HepG2 (cell line): ENCODE results near the gene MED9.

Source experiments
- CTCF ChIP-seq: sonication (generic); formaldehyde crosslinking; IDR thresholded peaks from 2 replicates; pipeline ENCODE4 v1.5.0; 2020; ENCODE audit warnings: mild to moderate bottlenecking, missing genetic modification reagents, moderate library complexity
- GABPA ChIP-seq, 2 experiments: IDR thresholded peaks; 2 replicates each; pipeline ENCODE4 v1.6.1; 2011 to 2016; ENCODE audit warnings: low read depth in 2 of 2, low read length in 1 of 2, missing biosample characterization in 1 of 2, missing genetic modification characterization in 1 of 2
- KLF12 ChIP-seq: sonication (generic); formaldehyde crosslinking; IDR thresholded peaks from 2 replicates; pipeline ENCODE4 v1.4.0; 2020; ENCODE audit warnings: missing genetic modification reagents, borderline replicate concordance
- NFRKB ChIP-seq: fragments of 450-650 bp; IDR thresholded peaks from 2 replicates; pipeline ENCODE4 v1.6.1; 2017
- NFYB ChIP-seq: sonication (generic); formaldehyde crosslinking; IDR thresholded peaks from 2 replicates; pipeline ENCODE4 v1.4.0; 2020; ENCODE audit warnings: missing genetic modification reagents
- POLR2A ChIP-seq, 2 experiments: IDR thresholded peaks; 2 replicates each; pipeline ENCODE4 v1.6.1; 2011; ENCODE audit warnings: low read depth in 2 of 2, low read length in 2 of 2, mild to moderate bottlenecking in 1 of 2, moderate library complexity in 1 of 2; ENCODE audit not compliant: insufficient read depth in 1 of 2
- SATB2 ChIP-seq: sonication (generic); formaldehyde crosslinking; IDR thresholded peaks from 2 replicates; pipeline ENCODE4 v1.5.0; 2020; ENCODE audit warnings: missing genetic modification reagents
- TEAD2 ChIP-seq: sonication (generic); formaldehyde crosslinking; IDR thresholded peaks from 2 replicates; pipeline ENCODE4 v1.9.0; 2021; ENCODE audit warnings: missing genetic modification reagents
- ZBTB33 ChIP-seq: sonication (generic); formaldehyde crosslinking; IDR thresholded peaks from 2 replicates; pipeline ENCODE4 v1.4.0; 2020; ENCODE audit warnings: missing genetic modification reagents
- ZNF282 ChIP-seq: fragments of 450-650 bp; IDR thresholded peaks from 2 replicates; pipeline ENCODE4 v1.6.1; 2018; ENCODE audit not compliant: partially characterized antibody

- TF ChIP-seq NFYB (CRISPR knock-in tag) (no peak), CTCF (CRISPR knock-in tag) (no peak), ZNF282 (no peak), SATB2 (CRISPR knock-in tag) (no peak), POLR2A (IDR thresholded peaks at IDR 0.05; ENCODE audit: insufficient read depth in 1 of 2, low read depth in 2 of 2, low read length in 2 of 2) (no peak), NFRKB (no peak), TEAD2 (CRISPR knock-in tag) (no peak), KLF12 (CRISPR knock-in tag) (no peak), GABPA (IDR thresholded peaks at IDR 0.05; ENCODE audit: low read depth, low read length) (no peak), GABPA (CRISPR knock-in tag; IDR thresholded peaks at IDR 0.05; ENCODE audit: low read depth) (no peak), ZBTB33 (CRISPR knock-in tag) (no peak)
These were observed 42.2 kb downstream of the MED9 start for GRCh38 chr17:17518951-17519350.
